ENCODE measurements around the gene SPATA6L.
A peak's percentile ranks its signal among the peaks of the same experiment; 100 is the strongest.
"Not testable (repeated sequence)": the region's sequence is repeated elsewhere in the genome, so short reads cannot be mapped to it uniquely, and the experiment has no call there.

The SPATA6L gene

DNA sequence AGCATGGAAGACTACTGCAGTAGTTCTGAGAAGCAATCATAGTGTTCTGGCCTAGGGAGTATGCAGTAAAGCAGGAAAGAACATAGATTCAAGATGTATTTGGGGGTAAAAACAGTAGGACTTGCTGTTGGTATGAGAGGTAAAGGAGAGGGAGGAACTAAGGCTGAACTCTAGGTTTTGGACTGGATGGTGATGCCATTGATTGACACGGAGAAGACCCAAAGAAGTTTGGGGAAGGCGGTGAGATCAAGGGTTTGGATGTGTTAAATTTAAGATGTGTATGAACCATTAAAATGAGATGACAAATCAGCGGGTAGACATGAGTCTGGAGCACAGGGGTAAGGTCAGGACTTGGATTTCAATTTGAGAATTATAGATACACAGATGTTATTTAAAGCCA, 11.1 kb upstream of the SPATA6L start:
- no peak for DNase-seq (ENCODE audit: low spot score)

DNA sequence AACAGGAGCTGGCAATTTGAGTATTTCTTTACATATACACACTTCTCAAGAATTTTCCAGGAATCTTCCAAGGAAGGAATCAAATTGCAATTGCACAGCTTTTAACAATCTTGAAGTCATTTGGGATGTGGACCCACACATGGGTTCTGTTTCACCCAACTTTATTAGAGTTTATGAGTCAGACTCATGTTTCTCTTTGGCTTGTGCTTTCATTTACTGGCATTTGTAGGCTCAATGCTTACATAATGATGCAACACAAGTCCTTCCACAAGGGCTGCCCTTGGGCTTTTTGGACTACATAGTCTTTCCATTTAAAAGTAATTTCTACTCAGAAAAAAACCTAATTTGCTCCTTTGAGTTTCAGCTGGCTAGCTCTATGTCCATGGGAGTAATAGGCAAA, 8.5 kb upstream of the SPATA6L start:
- DNase-seq (ENCODE audit: low spot score) = no peak

DNA sequence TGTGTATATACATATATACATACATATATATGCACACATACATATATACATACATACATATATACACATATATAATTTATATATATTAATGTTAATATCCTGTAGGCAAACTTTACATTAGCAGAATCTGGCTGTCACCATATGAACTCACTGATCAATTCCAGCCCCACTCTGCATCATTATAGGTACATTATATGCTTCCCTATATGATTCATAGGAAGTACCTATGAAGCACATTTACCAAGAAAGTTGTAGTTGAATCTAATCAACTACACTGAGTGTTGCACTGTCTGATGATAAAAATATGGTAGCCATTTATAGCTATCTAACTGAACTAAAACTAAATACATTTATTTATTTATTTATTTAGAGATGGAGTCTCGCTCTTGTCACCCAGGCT, 5.5 kb upstream of the SPATA6L start:
- DNase-seq (ENCODE audit: low spot score) = no peak

DNA sequence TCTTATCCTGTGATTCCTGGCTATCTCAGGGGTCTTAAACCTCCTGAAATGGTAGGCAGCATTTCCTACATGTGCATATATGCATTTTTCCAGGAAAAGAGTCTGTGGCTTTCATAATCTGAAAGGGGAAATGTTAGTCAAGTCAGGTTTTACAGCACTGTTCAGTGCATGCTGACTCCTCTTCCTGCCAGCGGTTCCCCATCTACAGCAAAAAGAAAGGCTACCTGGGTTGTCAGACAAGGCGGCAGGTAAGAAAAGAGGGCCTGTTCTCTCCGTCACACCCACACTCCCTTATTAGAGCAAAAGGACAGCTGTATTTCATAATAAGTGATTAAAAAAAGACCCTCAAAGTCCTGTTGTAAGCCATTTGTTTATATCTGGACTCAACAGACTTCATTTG, 4.3 kb upstream of the SPATA6L start:
- no peak for DNase-seq (ENCODE audit: low spot score)

DNA sequence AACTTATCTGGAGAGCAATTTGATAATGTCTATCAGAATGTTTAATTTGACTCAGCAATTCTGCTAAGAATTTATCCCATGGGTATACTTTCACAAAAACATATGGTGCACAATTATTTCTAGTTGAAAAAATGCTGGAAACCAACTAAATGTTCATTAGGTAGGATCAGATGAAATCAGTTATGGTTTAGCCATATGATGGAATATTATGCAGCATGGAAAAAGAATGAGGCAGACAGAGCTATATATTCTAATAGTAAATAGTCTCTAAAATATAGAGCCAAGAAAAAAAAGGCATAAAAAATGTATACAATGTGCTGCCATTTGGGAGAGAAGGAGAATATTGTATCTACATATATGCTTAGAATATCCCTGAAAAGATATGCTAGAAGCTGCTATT, 3.6 kb upstream of the SPATA6L start:
- DNase-seq (ENCODE audit: low spot score) = no peak

DNA sequence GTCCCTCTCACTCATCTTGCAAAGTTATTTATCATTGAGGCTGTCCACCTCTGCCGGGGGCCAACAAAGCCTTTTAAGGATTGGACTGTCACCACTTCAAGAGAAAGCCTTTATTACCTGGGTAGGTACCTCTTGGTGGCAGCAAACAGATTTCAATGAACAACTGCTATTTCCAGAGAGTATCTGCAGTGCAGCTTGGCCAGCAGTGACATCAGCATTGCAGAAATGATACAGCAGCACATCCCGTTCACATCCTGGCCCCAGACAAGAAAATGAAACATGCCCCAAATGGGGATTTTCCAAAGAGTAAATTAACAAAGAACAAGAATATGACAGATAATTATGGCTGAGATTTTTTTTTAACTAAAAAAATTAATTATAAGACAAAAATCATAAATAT, 2.3 kb upstream of the SPATA6L start:
- DNase-seq (ENCODE audit: low spot score) = no peak

DNA sequence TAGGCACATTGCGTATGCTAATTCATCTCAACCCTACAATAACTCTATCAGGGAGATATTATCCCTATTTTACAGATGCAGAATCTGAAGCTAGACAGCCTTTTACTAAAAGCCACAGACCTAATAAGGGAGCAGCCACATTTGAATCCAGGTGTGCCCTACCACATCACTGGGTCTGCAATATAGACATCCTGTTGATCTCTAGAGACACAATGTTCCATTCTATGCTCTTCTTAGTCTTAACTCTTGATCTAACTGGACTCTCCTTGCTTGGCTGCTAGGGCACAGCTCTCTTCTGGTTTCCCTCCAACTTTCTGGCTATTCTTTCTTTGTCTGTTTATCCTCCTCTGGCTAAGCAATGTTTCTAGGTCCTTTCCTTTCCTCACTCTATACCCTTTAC, 1.4 kb upstream of the SPATA6L start:
- DNase-seq (ENCODE audit: low spot score) = no peak

DNA sequence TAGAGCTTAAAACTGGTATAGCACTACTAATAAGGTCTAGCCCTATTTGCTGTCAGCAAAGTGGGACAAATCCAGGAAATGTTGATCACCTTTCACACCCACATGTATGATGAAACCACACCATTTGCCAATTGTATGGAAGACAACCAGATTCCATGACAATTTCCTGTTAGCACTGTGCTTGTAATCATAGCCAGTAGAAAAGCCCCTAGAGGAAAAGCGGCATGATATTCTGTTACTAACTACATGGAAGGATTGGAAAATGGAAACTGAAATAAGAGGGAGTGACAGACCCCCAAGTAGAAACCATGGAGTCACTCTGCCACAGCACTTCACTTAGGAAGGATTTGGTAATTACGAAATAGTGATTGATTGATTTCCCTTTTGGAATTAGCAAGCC, 923 bp downstream of the SPATA6L start:
- no peak for DNase-seq (ENCODE audit: low spot score)

DNA sequence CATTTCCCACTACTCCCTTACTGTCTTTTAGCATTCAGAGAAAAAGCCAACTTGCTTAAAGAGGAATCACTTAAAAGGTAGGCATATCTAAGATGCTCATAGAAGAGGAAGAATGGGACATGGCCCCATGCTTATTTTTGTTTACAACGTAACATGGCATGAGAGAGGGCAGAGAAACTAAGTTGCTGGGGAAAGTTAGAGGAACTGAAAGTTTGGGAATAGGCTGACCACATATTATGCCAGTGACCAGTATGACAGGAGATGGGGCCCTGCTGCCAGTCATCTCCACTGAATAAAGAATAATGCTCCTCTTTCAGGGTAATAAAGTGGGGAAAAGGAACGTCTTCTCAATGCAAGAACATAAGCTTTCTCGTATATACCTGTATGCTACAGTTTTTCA, 2.3 kb downstream of the SPATA6L start:
- DNase-seq (ENCODE audit: low spot score) = no peak

DNA sequence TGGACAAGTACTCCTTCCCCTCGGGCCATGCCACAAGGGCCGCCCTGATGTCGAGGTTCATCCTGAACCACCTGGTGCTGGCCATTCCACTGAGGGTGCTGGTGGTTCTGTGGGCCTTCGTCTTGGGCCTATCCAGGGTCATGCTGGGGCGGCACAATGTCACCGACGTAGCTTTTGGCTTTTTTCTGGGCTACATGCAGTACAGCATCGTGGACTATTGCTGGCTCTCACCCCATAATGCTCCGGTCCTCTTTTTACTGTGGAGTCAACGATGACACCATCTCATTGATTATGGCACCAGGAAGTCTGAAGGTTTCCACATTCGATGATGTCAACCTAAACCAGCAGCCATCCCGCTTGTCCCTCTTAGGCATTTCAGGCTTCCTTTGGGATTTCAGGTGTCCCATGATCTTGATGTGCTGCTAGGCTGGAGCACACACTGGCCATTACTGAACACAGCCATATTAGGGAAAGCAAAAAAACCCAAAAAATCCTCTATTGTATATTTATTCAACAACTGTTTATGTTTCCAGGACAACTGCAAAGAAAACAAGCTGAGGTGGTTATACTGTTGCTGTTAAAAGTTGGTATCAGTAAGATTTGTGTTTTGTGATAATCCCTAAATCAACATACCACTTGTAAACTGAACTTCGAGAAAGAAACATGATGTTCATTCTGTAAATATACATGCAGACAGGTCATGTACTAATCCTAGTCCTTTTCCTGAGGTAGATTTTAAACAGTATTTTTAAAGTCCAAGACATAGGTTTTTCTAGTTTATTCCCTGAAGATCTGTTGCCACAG, 3.1 kb downstream of the SPATA6L start:
- DNase-seq (ENCODE audit: low spot score) = no peak

DNA sequence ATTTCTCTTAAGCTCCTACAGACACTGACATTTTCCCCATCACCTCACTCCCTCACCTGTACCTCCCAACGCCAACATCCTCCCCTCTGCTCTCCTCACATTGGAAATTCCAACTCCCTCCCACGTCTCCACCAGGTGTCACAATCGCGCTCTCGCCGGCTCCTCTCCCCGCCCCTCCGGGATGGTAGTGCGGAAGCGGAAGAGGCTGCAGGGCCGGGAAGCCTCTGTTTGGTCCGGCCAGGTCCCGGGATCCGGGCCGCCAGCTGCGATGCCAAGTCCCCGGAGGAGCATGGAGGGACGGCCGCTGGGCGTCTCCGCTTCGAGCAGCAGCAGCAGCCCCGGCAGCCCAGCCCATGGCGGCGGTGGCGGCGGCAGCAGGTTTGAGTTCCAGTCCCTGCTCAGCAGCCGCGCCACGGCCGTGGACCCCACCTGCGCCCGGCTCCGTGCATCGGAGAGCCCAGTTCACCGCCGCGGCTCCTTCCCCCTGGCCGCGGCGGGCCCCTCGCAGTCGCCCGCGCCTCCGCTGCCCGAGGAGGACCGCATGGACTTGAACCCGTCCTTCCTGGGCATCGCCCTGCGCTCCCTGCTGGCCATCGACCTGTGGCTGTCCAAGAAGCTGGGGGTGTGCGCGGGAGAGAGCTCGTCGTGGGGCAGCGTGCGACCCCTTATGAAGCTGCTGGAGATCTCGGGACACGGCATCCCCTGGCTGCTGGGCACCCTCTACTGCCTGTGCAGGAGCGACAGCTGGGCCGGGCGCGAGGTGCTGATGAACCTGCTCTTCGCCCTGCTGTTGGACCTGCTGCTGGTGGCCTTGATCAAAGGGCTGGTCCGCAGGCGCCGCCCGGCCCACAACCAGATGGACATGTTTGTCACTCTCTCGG, 3.9 kb downstream of the SPATA6L start, which contains the start of gene PLPP6:
TSS of gene PLPP6 (plus strand) at position 187 of the 881 bp plus-strand sequence. CDS start at position 269, 82 bp downstream.
- DNase-seq (ENCODE audit: low spot score) = peak; percentile 84

DNA sequence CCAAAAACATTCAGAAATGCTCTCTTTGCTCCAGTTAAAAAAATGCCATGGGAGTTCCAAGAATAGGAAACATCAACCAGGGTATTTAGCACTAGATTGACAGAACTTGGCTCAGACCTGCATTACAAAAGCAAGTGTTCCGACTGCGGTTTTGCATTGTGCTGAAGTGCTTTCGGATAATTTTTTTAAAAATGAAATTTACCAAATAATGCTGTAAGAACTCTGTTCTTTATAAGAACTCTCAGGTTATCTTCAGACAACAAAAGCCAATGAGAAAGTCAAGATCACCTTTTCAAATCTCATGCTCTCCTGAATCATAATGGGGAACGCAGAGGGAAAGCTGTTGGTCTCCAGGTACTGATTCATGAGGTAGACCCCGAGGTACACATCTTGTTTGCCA, 4.7 kb downstream of the SPATA6L start:
- DNase-seq (ENCODE audit: low spot score) = no peak

DNA sequence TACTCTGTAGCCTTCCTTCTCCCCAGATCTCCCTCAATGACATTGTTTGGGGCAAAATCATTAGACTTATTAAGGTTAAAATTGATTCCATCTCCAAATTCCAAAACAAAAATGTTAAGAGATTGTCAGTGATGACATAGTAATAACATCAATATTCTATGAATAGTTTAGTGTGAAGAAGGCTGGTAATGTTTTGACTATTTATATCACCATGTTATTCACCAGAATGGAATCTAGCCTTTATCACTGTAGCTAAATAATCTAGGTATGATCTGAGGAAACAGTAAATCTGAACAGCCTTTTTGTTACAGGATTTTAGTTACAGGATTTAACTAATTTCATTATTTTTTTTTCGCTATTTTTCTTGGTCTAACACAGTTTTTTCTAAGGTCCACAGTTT, 5.1 kb downstream of the SPATA6L start:
- no peak for DNase-seq (ENCODE audit: low spot score)

DNA sequence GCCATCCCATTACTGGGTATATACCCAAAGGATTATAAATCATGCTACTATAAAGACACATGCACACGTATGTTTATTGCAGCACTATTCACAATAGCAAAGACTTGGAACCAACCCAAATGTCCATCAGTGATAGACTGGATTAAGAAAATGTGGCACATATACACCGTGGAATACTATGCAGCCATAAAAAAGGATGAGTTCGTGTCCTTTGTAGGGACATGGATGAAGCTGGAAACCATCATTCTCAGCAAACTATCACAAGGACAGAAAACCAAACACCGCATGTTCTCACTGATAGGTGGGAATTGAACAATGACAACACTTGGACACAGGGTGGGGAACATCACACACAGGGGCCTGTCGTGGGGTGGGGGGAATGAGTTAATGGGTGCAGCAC, 5.6 kb downstream of the SPATA6L start:
- not testable (repeated sequence) for DNase-seq (ENCODE audit: low spot score)

DNA sequence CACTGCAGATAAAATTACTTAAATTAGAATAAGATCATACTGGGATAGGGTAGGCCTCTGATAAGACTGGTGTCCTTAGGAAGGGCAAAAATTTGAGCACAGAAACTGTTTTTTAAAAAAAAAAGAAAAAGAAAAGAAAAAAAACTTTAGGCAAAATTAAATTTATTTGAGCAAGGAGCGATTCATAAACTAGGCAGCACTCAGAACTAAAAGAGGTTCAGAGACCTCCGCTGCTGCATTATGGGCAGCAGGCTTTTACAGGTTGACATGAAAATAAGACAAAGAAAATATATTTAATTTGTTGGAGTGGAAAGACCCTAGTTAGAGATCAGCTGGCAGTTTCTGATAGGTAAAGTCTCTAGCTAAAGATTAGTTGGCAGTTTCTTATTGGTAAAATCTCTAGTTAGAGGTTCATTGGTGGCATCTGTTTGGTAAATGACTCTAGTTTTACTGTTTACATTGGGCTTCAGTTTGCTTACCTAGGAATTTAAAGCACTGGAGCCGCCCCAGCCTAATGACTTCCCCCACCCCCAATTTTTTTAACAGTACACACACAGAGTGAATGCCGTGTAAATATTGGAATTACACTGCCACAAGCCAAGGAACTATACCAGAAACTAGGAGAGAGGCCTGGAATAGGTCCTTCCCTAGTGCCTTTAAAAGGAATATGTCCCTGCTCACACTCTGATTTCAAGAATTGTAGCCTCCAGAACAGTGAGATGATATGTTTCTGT, 8.7 kb downstream of the SPATA6L start:
- DNase-seq (ENCODE audit: low spot score) = no peak

DNA sequence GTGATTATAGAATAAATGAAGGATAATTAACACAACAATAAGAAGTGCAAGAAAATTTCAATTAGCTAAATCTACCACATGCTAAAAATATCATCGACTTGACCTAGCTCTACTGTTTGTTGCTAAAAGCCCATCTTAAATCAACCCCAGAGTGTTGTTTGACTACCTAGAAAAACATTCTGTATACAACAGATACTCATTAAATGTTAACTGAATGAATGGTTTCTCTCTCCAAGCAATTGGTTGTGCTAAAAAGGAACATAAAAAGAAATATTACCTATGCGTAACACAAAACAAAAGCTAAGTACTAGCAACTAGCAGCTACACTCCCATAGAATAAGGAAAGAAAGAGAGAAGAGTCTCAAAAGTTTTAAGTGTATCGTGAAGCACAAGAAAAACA, 9.7 kb downstream of the SPATA6L start:
- no peak for DNase-seq (ENCODE audit: low spot score)

DNA sequence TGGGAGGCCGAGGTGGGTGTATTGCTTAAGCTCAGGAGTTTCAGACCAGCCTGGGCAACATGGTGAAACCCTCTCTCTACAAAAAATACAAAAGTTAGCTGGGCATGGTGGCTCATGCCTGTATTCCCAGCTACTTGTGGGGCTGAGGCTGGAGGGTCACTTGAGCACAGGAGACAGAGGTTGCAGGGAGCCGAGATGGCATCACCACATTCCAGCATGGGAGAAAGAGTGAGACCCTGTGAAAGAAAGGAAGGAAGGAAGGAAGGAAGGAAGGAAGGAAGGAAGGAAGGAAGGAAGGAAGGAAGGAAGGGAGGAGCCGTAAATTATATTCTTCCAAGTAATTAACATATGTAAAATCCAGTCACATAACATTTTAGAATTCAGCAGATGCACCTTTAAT, 10.1 kb downstream of the SPATA6L start:
- DNase-seq (ENCODE audit: low spot score) = not testable (repeated sequence)

DNA sequence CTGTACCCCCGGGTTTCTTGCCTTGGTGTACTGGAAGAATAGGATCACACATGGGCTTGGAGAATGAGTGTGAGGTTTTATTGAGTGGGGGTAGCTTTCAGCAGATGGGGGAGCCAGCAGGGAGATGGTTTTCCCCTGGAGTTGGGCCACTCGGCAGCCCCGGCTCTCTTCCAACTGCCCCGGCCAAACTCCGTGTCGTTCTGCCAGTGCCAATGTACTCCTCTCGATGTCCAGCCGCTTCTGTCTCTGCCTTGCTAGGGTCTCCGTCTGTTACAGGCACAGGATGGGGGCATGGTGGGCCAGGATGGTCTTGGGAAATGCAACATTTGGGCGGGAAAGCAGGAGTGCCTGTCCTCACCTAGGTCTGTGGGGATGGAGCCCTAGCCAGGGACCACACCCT, 11.7 kb downstream of the SPATA6L start:
- DNase-seq (ENCODE audit: low spot score) = no peak

DNA sequence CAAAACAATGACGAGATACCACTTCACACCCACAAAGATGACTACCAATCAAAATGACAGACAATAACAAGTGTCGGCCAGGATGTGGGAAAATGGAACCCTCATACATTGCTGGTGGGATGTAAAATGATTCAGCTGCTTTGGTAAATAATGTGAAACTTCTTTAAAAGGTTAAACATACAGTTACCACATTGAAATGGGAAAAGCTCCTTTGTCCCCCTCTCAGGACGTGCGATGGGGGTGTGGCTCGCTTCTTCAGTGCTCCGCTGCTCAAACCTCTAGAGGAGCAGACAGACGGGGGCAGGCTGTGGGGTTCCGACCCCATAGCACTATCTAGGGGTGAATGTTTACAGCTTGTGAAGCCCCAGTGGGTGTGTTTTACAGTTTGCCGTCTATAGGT, 12.2 kb downstream of the SPATA6L start:
- no peak for DNase-seq (ENCODE audit: low spot score)

DNA sequence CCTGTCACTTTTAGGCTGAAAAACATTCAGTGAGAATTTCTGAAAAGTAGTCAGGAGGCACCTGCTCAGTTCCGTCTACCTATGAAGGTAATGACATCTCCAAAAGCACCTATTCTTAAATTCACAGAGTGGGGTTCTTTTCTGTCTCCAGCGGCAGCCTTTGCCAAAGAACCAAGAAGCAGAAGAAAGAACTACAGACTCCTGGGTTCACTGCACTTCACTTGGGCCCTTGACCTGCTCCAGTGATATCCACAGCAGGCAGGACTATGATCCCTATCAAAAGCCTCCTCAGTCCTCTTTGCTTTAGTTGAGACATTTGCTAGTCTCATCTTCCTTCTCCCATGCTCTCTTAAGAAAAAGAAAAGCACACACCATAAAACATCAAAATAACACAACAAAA, 23.9 kb downstream of the SPATA6L start:
- DNase-seq (ENCODE audit: low spot score) = no peak

DNA sequence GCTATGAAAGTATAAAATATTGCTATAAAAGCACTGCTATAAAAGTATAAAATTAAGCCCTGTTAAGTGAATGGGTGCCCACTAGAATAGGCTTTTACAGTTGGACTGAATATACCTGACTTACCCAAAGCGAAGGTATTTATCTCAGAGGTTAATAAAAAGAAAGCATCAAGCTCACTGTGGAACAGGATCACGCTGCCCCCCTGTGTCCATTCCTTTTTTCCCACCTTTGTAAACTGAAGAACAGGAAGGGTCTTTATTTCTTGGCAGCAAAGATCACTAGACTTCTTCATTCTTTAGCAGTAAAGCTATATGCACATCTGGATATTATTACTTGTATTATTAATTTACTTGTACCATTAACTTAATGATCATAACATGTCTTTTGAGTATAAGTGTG, 26.3 kb downstream of the SPATA6L start:
- DNase-seq (ENCODE audit: low spot score) = no peak

DNA sequence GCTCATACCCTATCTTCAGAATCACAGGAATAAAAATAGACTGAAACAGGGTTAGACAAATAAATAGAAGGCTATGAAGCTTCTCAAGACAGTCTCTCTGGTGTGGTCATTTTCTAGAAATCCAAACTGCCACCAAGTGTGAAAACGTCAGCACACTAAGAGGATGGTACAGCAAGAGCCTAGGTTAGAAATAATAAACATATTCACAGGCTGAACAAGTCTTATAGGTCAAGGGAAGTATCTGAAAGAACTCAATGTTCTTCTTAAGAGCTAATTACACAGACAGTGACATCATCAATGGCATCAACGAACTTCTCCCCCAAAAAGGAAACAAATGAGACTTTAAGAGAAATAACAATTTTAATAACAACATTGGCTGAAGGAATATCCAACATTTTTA, 26.9 kb downstream of the SPATA6L start:
- DNase-seq (ENCODE audit: low spot score) = no peak

DNA sequence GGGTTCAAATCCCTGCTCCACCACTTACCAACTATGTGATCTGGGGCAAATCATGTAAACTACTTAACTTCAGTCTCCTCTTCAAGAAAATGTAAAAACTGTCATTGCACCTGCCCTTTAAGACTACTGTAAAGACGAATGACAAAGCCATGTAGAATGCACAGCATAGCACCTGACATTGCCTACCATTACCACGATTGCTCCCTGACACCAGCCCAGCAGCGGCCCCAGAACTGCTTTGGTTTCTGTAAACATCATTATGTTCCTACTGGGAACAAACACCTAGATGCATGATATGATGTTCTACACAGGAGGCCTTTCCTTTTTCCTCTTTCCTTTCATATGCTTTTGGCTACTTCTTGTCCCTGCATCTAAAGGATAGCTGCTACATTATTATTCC, 27.3 kb downstream of the SPATA6L start:
- DNase-seq (ENCODE audit: low spot score) = no peak
